NB4 (cell line): ENCODE measurements around the gene LYAR.

ENCODE experiments used
- DNase-seq: peaks from one replicate; pipeline ENCODE4 v3.0.0; 2010; ENCODE audit warnings: low read depth
- H3K4me3 ChIP-seq: one replicate; pipeline ENCODE4 v1.5.1; 2011; ENCODE audit warnings: mild to moderate bottlenecking, low read depth, low read length, moderate library complexity
- CTCF ChIP-seq: IDR thresholded peaks from one replicate; pipeline ENCODE4 v1.5.1; 2012; ENCODE audit warnings: low read depth, low read length
- MAX ChIP-seq: IDR thresholded peaks from 2 replicates; pipeline ENCODE4 v1.6.1; 2011; ENCODE audit warnings: low read depth, low read length
- MYC ChIP-seq: IDR thresholded peaks from 2 replicates; pipeline ENCODE4 v1.6.1; 2011; ENCODE audit warnings: low read depth, low read length
- POLR2A ChIP-seq: IDR thresholded peaks from 2 replicates; pipeline ENCODE4 v1.6.1; 2011; ENCODE audit warnings: mild to moderate bottlenecking; ENCODE audit not compliant: insufficient read length; ENCODE audit errors: extremely low read depth

The LYAR gene

GRCh38 chr4:4320528-4320927, 30.6 kb upstream of the LYAR start:
- no peak overlapping the region for H3K4me3 ChIP-seq
- TF ChIP-seq POLR2A (no peak), MYC (no peak), CTCF (no peak), MAX (no peak)
- no peak for DNase-seq

GRCh38 chr4:4317496-4318232, 27.7 kb upstream of the LYAR start:
- no peak for DNase-seq
- TF ChIP-seq CTCF, result no peak
- no peak for TF ChIP-seq MAX
- TF ChIP-seq POLR2A, result no peak
- TF ChIP-seq MYC, result no peak
- H3K4me3 ChIP-seq, result no peak overlapping the region

GRCh38 chr4:4316150-4316495, 26.2 kb upstream of the LYAR start:
- H3K4me3 ChIP-seq, result no peak overlapping the region
- no peak for DNase-seq
- TF ChIP-seq POLR2A (no peak), MAX (no peak), MYC (no peak), CTCF (no peak)

GRCh38 chr4:4315461-4316149, 25.7 kb upstream of the LYAR start:
- H3K4me3 ChIP-seq, result no peak overlapping the region
- no peak for DNase-seq
- TF ChIP-seq MYC (no peak), MAX (no peak), CTCF (no peak), POLR2A (no peak)

- no peak overlapping the region for H3K4me3 ChIP-seq
- no peak for DNase-seq
- TF ChIP-seq MYC (no peak), CTCF (no peak), MAX (no peak), POLR2A (no peak)
Observed at GRCh38 chr4:4311193-4311592, 21.2 kb upstream of the LYAR start.
